ENCODE results near the gene TAAR5. TPM values are rescaled to one million over a fixed set of nuclear protein-coding genes. Genes with fewer than 3 reads are reported as not detected.

TAAR5 gene
- total and polyA plus RNA-seq, 2 donors (not counting 3 experiments of a cell fraction or from before 2014, with no cell fraction given): not detected

DNA sequence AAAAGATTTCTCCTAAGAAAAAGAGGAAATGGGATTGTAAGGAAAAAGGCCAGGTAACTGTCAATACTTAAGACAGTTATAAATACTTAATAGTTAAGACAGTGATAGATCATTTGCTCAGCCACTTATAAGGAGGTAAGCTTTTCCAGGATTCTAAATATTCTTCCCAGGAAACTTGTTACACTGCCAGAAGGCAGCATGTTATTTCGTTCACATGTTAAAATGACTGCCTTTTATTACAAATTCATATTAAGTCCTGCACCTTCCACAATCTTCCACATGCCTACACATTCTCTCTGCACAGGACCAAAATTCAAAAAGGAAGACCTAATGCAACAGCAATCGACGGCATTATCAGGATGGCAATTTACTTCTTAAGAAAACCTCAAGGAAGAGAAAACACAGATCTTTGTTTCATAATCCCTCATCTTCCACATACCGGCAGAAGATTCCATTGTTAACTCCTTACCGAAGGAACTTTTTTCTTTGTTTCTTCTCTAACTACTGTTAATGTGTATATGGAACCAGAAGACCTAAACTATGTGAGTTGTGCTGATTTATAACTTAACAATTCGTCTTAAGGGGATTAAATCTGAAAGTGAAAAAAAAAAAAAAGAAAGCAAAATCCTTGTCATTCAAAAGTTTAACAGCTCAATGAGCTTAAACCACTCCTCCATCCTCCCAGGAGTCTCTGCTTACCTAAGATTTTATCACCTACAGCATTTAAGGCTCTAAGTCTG lies 33.7 kb upstream of the TAAR5 start:
- Histone ChIP-seq H3K4me3 (replicated peaks in 1 of 3; ENCODE audit: insufficient read depth in 1 of 3, low read depth in 1 of 3, low read length in 3 of 3) (no peak overlapping the region), H3K4me1 (ENCODE audit: control insufficient read depth, extremely low read depth, insufficient read depth, low read length) (no peaks in the 10 kb centered on the region), H3K36me3 (ENCODE audit: control insufficient read depth in 2 of 2, extremely low read depth in 1 of 2, insufficient read depth in 2 of 2, low read length in 2 of 2) (no peaks in the 10 kb centered on the region), H2AFZ (ENCODE audit: low read depth, low read length) (no peak overlapping the region), H3K9me1 (replicated peaks; ENCODE audit: control insufficient read depth, extremely low read depth, insufficient read depth, low read length) (no peaks in the 10 kb centered on the region), H3K4me2 (ENCODE audit: insufficient read depth, low read length) (no peak overlapping the region), H3K27me3 (ENCODE audit: control insufficient read depth in 2 of 2, insufficient read depth in 2 of 2, low read length in 2 of 2) (no peaks in the 10 kb centered on the region), H4K20me1 (replicated peaks; ENCODE audit: control insufficient read depth, extremely low read depth, insufficient read depth, low read length) (no peaks in the 10 kb centered on the region), H3K9me3 (replicated peaks; ENCODE audit: control insufficient read depth, insufficient read depth, low read length) (no peaks in the 10 kb centered on the region), H3K79me2 (ENCODE audit: control insufficient read depth, insufficient read depth, low read length) (no peaks in the 10 kb centered on the region), H3K27ac (ENCODE audit: insufficient read depth, low read depth, low read length) (no peak overlapping the region), H3K9ac (replicated peaks; ENCODE audit: extremely low read depth, insufficient read depth, low read length) (no peak overlapping the region)
- FAIRE-seq (no peak), DNase-seq (ENCODE audit: low read depth, low spot score) (no peak)
- ChIA-PET POLR2A (no interaction called here), CTCF (no interaction called here)
- no peak for TF ChIP-seq MAX (IDR thresholded peaks at IDR 0.05; ENCODE audit: insufficient read depth, insufficient read length)
- no peak for TF ChIP-seq EZH2 (IDR thresholded peaks at IDR 0.05; ENCODE audit: borderline replicate concordance, low read depth, low read length, severe bottlenecking)
- TF ChIP-seq POLR2AphosphoS5 (IDR thresholded peaks at IDR 0.05; ENCODE audit: insufficient read depth, low read depth, low read length): no peak
- TF ChIP-seq FOS (IDR thresholded peaks at IDR 0.05; ENCODE audit: borderline replicate concordance, insufficient read depth, low read length): no peak
- no peak for TF ChIP-seq MYC (IDR thresholded peaks at IDR 0.05; ENCODE audit: low read depth, low read length)
- TF ChIP-seq GATA2 (IDR thresholded peaks at IDR 0.05; ENCODE audit: insufficient read depth, insufficient read length, low read depth, low read length): no peak
- no peak for TF ChIP-seq POLR2A (IDR thresholded peaks at IDR 0.05; ENCODE audit: low read depth, low read length)
- intact Hi-C loops (cut with micrococcal nuclease) (no loop called here), dilution Hi-C loops (cut with MboI; ENCODE audit: extremely low pct_ligation_motif_present, low sequenced_read_pairs) (no loop called here)
- BruUV-seq (replicated peaks): no TSS peak

DNA sequence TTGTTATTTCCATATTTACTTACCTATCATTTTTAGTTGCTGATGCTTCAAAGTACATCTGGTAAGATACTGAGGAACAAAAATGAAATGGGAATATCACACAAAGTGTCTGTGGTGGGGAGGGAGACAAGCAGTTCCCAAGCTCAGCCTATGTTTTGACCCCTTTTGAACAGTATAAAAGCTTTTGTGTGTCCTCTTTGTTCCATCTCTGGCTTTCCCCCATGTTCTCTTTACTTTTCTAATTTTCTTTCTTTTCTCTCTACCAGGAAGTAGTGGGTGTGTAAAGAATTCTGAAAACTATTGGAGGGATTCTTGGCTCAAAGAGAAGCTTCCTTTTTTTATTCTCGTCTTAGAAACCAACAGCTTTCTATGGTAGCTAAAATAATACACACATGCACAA lies 27.1 kb upstream of the TAAR5 start:
- no peaks in the 10 kb centered on the region for H4K20me1 ChIP-seq (replicated peaks; ENCODE audit: control insufficient read depth, extremely low read depth, insufficient read depth, low read length)
- H3K9ac ChIP-seq (replicated peaks; ENCODE audit: extremely low read depth, insufficient read depth, low read length): no peak overlapping the region
- TF ChIP-seq POLR2AphosphoS5 (IDR thresholded peaks at IDR 0.05; ENCODE audit: insufficient read depth, low read depth, low read length) (no peak), POLR2A (IDR thresholded peaks at IDR 0.05; ENCODE audit: low read depth, low read length) (no peak), GATA2 (IDR thresholded peaks at IDR 0.05; ENCODE audit: insufficient read depth, insufficient read length, low read depth, low read length) (no peak), FOS (IDR thresholded peaks at IDR 0.05; ENCODE audit: borderline replicate concordance, insufficient read depth, low read length) (no peak), MYC (IDR thresholded peaks at IDR 0.05; ENCODE audit: low read depth, low read length) (no peak)
- H3K36me3 ChIP-seq (ENCODE audit: control insufficient read depth in 2 of 2, extremely low read depth in 1 of 2, insufficient read depth in 2 of 2, low read length in 2 of 2): no peaks in the 10 kb centered on the region
- BruUV-seq (replicated peaks): no TSS peak
- ChIA-PET CTCF (interaction anchor here (0.7 to 1.1 kb wide), 2 partner anchors 9 to 1494 kb away, joined by 3 to 4 read pairs; no protein-coding TSS in a partner anchor), POLR2A (no interaction called here)
- DNase-seq (ENCODE audit: low read depth, low spot score) (no peak), FAIRE-seq (no peak)
- H3K4me1 ChIP-seq (ENCODE audit: control insufficient read depth, extremely low read depth, insufficient read depth, low read length): no peaks in the 10 kb centered on the region
- no peaks in the 10 kb centered on the region for H3K9me1 ChIP-seq (replicated peaks; ENCODE audit: control insufficient read depth, extremely low read depth, insufficient read depth, low read length)
- H3K4me2 ChIP-seq (ENCODE audit: insufficient read depth, low read length): no peak overlapping the region
- no peak overlapping the region for H3K4me3 ChIP-seq (replicated peaks in 1 of 3; ENCODE audit: insufficient read depth in 1 of 3, low read depth in 1 of 3, low read length in 3 of 3)
- no peaks in the 10 kb centered on the region for H3K79me2 ChIP-seq (ENCODE audit: control insufficient read depth, insufficient read depth, low read length)
- intact Hi-C loops (cut with micrococcal nuclease): no loop called here
- no peak overlapping the region for H2AFZ ChIP-seq (ENCODE audit: low read depth, low read length)
- dilution Hi-C loops (cut with MboI; ENCODE audit: extremely low pct_ligation_motif_present, low sequenced_read_pairs): no loop called here
- no peaks in the 10 kb centered on the region for H3K9me3 ChIP-seq (replicated peaks; ENCODE audit: control insufficient read depth, insufficient read depth, low read length)
- no peak overlapping the region for H3K27ac ChIP-seq (ENCODE audit: insufficient read depth, low read depth, low read length)
- peaks cover 1 to 5% of the 10 kb centered on the region in 2 experiments for H3K27me3 ChIP-seq (ENCODE audit: control insufficient read depth in 2 of 2, insufficient read depth in 2 of 2, low read length in 2 of 2)

Data from endothelial cell of umbilical vein (primary cell).